Left cardiac atrium (tissue), 4 donors: ENCODE data around the gene JAM2. TPM values are rescaled to one million over a fixed set of nuclear protein-coding genes. Genes with fewer than 3 reads are reported as not detected.
"Not testable (repeated sequence)": the region's sequence is repeated elsewhere in the genome, so short reads cannot be mapped to it uniquely, and the experiment has no call there.

Experiments used
- ATAC-seq, 2 donors: fragments of 200-7000 bp; cut with Tn5 transposase; one replicate each; pipeline ENCODE4 v1.9.1; 2020; ENCODE audit warnings: mild to moderate bottlenecking in 2 of 2, moderate library complexity in 2 of 2
- DNase-seq: peaks from one replicate; pipeline ENCODE4 v3.0.0-alpha.2; 2020
- intact Hi-C, 2 donors: fragments of 100-400 bp; cut with DNase I; formaldehyde crosslinking; loops; one replicate each; pipeline versions ENCODE4 v1.14.1 to v1.15.1; 2022 to 2023
- total RNA-seq, 2 donors: library from RNA; stranded (reverse); fragmentation: NEBNext Ultra II Directional; extraction: Animal tissue kit (Norgen Biotek cat#: 25700); gene quantifications; one replicate each; pipeline ENCODE4 v1.2.1, GENCODE V29; 2021
- donor health status: DM: no; HTN: yes; CAD: no.
- donor health status: DM: no; HTN: yes; CAD: no; lungs with severe emphysema.
- donor health status: DM: yes; HTN: yes; CAD: no.
- donor health status: Dilated cardiomyopathy.

JAM2 gene
- total RNA-seq, 2 donors from 2014 or later = 35.9 to 41.8 TPM

DNA sequence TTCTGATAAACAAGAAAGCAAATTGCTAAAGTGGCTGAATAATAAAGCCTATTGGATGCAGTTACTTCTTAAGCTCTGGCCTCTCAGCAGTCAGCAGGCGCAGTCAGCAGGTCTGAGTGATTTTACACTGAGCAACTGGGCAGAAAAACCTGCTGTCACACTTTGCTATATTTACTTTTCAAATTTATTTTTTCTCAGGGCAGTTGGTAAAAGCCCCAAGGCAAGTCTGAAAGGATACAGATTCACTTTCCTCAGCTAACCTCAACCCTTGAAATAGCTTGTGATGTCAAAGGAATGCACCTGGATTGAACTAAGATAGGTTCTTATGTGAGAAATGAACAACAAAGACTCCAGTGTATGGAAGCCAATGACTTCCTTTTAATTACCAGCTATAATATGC lies 61.7 kb downstream of the JAM2 start:
- intact Hi-C loops = loop anchor here in 1 of 2 donors (10.0 kb wide), 1 partner anchor 56 kb away; no protein-coding TSS in a partner anchor
- ATAC-seq = no peak

DNA sequence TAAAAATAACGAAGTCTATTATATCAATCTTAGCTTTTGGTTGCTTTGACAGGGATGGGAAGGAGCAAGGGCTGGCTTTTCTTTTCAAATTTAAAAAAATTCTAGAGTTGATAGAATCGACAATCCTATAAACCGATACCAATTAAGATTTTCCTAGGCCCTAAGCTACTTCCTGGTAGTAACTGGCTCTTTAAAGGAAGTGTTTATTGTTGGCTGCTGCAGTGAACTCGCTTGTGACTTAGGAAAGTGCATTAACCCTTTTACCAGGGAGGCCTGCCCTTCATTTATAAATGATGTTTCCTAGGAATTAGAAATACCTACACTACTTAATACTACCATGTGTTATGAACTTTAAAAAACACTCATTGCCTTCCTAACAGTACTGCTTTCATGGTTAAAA lies 62.5 kb downstream of the JAM2 start:
- intact Hi-C loops = loop anchor here in 1 of 2 donors (10.0 kb wide), 1 partner anchor 57 kb away; no protein-coding TSS in a partner anchor
- no peak for DNase-seq
- ATAC-seq = no peak

More for the DNA sequence above, 61.7 kb downstream of the JAM2 start:
- no peak for DNase-seq

DNA sequence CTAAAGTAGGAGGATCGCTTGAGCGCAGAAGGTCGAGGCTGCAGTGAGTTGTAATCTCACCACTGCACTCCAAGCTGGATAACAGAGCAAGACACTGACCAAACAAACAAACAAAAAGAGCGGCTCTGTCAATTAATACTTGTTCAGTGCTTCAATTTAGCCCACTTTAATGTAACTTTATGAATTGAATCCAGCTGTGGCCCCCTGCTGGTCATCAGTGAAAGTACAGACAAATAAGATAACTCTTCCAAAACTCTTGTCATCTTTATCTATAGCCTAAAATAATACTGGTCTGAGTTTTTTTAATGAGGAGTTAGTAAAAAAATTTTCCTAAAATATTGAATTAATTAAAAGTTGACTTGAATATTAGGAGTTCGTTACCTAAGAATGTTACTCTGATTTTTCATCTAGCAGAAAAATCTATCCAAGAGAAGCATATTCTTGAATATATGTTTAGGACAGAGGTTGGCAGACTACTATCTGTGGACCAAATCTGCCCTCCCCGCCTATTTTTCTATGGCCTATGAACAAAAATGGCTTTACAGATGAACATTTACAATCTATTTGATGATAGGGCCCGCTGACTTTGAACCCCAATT lies 69.5 kb downstream of the JAM2 start:
- no peak for ATAC-seq
- intact Hi-C loops = loop anchor here (1.0 to 10.0 kb wide), 3 partner anchors 64 to 101 kb away; partner anchors contain the start of gene MRPL39 (in 1 of the 2)
- peak; percentile 42 for DNase-seq

DNA sequence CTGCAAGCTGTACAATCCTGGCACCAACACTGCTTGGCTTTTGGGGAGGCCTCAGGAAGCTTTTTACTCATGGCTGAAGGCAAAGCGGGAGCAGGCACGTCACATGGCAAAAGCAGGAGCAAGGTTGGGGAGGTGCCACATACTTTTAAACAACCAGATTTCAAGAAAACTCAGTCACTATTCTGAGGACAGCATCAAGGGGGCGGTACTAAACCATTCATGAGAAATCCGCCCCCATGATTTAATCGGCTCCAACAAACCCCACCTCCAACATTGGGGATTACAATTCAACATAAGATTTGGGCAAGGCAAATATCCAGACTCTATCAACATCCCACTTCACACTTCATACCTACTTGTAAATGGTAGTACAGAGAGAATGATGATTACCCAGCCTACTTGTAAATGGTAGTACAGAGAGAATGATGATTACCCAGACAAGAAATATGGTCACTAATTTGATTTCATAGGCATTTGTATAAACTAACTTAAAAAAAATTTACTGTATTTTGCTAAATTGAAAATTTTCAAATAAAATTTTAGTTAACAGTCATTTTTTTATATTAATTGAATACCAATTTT lies 70.7 kb downstream of the JAM2 start:
- DNase-seq = no peak
- intact Hi-C loops = loop anchor here (5.0 to 10.0 kb wide), 2 partner anchors 65 to 102 kb away; partner anchors contain the start of gene MRPL39 (in 1 of the 2)
- ATAC-seq = no peak

DNA sequence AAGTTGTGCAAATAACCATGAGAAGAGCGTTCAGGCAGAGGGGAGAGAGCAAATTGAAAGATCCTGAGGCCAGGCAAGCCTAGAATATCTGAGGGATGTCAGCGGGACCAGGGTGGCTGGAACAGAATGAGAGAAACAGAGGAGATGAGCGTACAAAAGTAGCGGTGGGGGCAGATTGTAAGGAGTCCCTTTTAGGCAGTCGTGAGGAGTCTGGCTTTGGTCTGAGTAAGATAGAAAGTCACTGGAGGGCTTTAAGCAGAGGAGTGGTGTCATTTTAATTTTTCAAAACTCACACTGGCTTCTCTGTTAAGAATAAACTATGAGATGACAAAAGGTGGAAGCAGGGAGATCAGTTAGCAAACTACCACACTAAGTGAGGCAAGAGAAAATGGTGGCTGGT lies 71.5 kb downstream of the JAM2 start:
- ATAC-seq = no peak
- intact Hi-C loops = no loop called here

DNA sequence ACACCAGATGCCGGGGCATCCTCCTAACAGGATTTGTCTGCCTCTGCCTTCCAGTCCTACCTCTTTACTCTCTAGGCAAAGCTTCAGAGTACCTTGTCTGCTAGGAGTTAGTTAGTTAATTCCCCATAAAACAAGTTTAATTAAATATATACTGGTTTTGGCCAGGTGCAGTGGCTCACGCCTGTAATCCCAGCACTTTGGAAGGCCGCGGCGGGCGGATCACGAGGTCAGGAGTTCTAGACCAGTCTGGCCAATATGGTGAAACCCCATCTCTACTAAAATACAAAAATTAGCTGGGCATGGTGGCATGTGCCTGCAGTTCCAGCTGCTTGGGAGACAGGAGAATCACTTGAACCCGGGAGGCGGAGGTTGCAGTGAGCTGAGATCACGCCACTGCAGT lies 75.0 kb downstream of the JAM2 start:
- DNase-seq, intact Hi-C loops, ATAC-seq: not testable (repeated sequence)

More for the DNA sequence above, 71.5 kb downstream of the JAM2 start:
- DNase-seq = no peak

DNA sequence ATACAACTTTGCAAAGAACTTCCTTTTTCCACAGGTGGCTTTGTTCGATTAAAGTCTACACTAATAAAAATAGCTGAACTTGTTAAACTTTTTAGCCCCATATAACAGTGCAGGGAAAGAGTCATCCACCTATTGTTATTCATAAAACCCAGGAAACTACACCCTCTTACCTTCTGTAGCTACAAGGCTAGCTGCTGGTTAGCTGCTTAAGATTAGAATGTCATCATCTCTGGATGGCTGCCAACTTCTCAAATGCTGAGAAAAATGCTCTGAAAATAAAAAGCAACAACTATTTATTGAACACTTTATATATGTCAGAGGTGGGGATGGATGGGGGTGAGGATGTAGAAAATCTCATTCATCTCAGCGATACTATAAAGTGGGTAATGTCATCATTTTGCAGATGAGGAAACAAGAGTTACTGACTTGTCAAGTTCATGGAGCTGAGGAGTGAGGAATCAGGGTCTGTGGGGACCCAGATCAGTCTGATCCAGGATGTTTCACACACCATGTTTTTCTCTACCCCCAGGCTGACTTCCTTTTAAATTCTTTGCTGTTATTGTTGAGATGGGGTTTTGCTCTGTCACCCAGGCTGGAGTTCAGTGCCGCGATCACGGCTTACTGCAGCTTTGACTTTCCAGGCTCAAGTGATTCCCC lies 78.6 kb downstream of the JAM2 start:
- DNase-seq = no peak
- intact Hi-C loops = no loop called here
- peak in 1 of 2 donors; percentile 70 for ATAC-seq

DNA sequence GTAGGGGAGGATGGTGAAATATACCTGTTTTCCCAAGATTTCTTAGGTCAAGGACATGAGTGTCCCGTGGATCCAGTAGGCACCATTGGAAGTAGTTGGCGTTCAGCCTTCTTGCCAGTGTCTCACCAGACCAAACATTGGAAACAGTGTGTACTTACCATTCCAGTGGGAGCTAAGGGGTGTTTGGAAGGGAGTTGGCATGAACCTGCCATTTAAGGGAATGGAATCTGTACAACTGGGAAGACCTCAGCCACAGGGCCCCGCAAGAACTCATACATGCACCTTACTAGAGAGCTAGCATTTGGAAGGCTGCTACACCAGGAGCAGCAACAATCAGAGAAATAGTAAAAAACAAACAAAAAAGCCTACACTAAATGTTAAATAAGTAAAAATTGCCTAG lies 82.9 kb downstream of the JAM2 start:
- DNase-seq = no peak
- ATAC-seq = peak; percentile 25 to 40
- intact Hi-C loops = no loop called here

DNA sequence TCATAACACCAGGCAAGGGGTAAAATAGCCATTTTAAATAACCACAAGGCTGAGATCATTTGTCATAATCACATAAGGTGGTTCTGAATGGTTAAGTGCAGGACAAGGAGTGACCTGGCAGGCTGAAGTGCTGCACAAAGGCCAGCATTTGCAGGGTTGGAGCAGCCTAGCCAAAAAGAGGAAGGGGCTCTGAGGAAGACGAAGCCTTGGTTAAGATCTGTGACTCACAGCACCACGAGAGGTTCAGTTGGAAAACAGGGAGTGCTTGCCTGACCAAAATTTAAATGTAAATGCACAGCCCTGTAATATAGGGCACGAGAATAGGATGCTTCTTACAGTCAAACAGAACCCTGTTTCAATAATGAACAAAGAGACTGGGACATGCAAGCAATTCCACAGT lies 83.6 kb downstream of the JAM2 start:
- ATAC-seq (no peak), DNase-seq (no peak)
- intact Hi-C loops = no loop called here

DNA sequence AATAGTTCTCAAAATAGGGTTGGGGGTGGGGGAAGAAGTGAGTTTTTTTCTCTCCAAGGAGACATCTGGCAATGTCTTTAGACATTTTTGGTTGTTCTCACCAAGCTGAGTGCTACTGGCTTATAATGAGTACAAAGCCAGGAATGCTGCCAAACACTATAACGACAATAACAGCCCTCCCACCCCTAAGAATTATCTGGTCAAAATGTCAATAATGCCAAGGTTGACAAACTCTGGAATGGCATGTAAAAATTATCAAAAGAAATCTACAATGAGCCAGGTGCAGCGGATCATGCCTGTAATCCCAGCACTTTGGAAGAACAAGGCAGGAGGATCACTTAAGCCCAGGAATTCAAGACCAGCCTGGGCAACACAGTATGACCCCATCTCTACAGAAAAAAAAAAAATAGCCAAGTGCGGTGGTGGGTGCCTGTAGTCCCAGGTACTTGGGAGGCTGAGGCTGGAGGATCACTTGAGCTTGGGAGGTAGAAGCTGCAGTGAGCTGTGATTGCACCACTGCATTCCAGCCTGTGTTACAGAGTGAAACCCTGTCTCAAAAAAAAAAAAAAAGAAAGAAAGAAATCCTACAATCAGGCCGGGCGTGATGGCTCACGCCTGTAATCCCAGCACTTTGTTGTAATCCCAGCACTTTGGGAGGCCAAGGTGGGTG lies 93.2 kb downstream of the JAM2 start:
- ATAC-seq (no peak), DNase-seq (no peak)
- intact Hi-C loops = no loop called here

DNA sequence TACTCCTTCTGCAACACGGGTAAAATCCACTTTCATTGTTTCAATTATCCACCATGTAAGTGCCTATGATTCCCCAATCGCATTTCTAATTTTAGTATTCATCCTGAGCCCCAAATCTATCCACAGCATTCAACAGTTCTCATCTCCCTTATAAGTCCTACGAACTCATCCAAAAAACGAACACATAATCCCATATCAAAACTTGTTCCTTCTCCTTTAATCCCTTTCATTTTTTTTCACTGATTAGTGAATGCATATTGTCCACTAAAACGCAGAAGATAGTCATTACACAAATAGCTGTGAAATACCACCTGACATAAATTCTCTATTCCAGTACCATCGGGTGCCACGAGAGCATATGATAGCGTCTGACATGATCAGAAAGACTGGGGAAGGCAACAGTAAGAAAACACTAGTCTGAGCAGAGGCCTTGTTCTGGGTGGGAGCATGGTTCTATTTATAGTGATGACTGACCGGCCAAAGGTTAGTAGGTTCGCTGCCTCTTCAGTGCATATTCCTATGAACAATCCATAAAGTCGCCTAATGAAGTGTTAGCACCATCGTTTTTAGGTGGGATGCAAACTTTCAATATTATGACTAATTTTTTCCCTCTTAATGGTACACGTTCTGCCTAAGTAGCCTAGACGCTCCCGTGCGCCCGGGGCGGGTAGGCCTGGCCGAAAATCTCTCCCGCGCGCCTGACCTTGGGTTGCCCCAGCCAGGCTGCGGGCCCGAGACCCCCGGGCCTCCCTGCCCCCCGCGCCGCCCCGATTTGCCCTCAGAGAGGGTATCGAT lies 95.0 kb downstream of the JAM2 start:
- intact Hi-C loops = no loop called here
- DNase-seq = peak; percentile 41
- peak; percentile 17 to 31 for ATAC-seq

DNA sequence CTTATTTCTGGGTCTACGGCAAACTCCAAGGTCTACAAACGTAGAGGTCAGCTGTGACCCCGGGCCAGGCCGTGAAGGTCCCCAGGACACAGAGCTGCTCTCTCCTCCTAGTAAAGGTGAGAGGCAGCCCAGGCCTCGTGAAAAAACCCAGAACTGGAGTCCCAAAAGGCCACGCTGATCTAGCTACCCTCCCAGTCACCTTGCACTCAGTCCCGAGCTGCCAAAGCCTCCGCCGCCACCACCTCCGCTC lies 95.5 kb downstream of the JAM2 start:
- ATAC-seq = no peak
- no peak for DNase-seq
- intact Hi-C loops = no loop called here

DNA sequence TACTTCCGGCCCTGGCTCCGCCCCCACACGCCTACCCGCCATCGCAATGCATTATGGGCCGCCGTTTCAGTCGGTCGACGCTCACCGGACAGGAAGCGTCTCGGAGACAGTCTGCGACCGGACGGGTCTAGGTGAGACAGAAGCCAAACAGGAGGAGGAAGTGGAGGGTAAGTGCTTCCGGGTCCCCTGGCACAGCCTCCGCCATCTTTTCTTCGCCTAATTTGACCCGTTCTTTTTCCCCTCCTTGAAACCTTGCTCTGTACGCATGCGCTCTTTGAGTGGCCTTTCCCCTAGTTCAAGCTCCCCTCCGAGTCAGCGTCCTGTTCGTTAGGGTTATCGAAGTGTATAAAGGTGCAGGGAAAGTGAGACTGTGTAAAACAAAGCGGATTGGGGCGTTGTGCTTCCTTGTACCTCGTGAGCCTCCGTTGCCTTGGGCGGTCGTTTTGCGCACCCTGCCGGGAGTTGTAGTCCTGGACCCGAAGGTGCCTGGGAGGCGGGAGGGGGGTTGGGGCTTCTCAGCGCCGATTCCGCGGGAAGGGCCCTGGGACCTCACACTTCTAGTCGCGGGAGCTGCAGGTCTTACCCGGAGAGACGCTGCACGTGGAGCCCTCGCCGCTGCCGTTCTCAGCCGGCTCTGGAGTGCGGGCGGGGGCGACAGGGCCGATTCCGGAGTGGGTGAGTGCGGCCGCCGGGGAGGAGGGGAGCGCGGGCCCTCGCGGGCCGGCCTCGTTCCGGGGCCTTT lies 96.0 kb downstream of the JAM2 start, which contains the start of the genes ATP5PF and GABPA:
TSS of gene ATP5PF (minus strand) at position 1 of the 742 bp plus-strand sequence. CDS start 5,110 bp downstream, outside the sequence.
TSS of gene GABPA (plus strand) at position 69 of the 742 bp plus-strand sequence. CDS start 6,627 bp downstream, outside the sequence.
- ATAC-seq (peak; percentile 93 to 97), DNase-seq (peak; percentile 97)
- intact Hi-C loops = no loop called here

DNA sequence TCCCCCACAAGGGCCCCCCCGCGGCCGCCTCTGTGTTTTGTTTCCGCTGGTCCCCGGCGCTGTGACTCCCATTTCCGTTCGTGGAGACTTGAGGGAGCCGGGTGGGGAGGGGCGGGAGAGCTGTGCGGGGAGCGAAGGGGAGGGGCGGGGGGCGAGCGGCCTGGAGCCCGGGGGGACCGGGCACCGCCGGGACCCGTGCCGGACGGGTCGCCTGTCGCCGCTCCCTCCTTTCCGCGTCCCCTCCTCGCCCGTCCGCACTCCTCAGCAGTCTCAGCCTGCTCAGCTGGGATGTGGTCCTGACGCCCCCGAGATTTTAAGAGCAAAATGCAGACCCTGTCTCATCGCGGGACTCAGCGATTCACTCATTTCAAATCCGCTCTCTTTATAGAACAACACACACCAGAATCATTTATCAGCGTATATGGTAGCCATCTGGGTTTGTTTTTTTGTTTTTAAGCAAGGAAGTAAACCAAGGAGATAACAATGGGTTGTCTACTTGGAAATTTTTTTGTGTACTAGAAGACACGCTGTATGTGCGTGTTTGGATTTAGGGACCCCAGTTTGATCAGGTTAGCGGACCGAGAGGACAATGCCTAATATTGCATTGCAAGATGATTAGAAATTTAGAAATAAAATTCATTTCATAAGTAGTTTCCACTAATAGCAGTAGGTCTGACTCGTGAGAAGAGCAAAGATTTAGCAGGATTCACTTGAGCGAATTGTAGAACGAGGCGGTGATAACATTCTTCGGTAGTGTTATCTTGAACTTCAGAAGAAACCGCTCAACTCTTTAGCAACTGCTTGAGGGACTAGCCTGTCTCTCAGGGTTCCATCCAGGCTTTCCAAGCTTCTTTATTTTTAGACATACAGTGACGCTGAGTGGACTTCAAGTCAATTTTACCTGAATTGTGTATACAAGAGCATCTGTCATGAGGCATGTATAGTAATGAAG lies 96.9 kb downstream of the JAM2 start:
- peak; percentile 92 for DNase-seq
- intact Hi-C loops = no loop called here
- peak; percentile 73 to 80 for ATAC-seq

DNA sequence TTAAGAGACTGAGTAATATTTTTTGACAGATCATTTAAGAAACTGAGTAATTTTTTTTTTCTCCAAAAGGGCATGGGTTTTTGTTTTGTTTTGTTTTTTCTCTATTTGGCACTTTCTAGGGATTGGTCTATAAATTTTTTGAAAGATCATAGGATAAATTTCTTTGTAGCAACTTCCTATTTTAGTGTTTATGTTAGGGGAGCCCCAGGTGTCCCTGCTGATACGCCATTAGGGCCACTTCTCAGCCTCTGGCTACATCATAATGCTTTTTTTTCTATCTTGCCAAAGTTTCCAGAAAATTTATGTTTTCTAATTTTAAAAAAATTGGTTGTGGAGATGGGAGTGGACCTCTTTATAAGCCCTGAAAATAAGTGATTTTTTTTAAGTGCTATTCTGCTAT lies 98.4 kb downstream of the JAM2 start:
- DNase-seq = no peak
- ATAC-seq = no peak
- intact Hi-C loops = no loop called here

DNA sequence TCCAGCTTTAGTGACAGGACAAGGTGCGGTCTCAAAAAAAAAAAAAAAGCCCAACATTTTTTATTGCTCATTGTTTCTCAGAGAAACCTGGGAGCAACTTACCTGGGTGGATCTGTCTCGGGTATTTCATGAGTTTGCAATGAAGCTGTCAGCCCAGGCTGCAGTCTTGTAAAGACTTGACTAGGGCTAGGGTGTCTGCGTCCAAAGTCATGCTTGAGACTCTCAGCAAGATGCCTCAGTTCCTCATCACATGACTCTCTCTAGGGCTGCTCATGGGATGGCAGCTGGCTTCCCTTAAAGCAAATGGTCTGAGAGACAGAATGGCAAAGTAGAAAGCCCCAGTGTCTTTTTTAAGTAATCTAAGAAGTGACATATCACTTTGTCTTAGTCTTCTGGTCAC lies 103.8 kb downstream of the JAM2 start:
- intact Hi-C loops = no loop called here
- DNase-seq (no peak), ATAC-seq (no peak)

DNA sequence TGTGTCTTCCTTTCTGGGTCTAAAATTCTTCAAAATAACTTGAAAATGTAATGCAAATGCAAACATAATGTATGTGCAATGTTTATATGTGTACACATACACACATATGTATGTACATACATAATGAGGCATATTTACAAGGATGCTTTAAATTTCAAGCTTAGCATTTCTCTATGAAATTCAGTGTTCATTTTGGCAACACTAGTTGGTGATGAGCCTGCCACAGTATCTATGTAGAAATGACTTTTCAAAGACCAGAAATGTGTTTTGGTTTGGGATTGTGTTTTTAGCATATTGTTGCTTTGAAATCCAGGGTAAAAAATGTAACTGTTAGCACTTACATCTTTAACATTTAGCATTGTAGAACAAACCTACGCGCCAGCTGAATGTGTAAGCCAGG lies 105.8 kb downstream of the JAM2 start:
- intact Hi-C loops = no loop called here
- ATAC-seq = no peak
- DNase-seq = no peak
